ENCODE data around the gene POPDC2.

Gene POPDC2

DNA sequence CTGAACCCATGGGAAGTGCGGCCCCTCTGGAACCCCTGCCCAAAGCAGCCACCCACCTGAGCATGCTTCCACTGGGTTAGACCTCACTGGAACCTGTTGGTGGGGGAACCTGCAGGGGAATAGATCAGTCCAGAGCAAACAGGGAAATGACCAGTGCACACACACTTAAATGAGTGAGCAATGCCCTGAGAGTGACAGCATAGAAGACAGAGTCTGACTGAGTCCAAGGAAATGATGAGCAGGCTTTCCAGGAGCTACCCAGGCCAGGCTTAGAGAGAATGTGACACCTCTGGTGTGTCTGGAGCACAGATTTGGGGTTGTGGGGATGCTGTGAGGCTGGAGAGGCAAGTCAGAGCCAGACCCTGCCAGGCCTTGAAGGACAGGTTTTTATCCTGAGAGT is 34.2 kb downstream of the POPDC2 start:
- TF ChIP-seq GATA2 (IDR thresholded peaks at IDR 0.05; ENCODE audit: low read depth, low read length) (no peak), GATA3 (IDR thresholded peaks at IDR 0.05; ENCODE audit: low read depth, low read length) (no peak)

DNA sequence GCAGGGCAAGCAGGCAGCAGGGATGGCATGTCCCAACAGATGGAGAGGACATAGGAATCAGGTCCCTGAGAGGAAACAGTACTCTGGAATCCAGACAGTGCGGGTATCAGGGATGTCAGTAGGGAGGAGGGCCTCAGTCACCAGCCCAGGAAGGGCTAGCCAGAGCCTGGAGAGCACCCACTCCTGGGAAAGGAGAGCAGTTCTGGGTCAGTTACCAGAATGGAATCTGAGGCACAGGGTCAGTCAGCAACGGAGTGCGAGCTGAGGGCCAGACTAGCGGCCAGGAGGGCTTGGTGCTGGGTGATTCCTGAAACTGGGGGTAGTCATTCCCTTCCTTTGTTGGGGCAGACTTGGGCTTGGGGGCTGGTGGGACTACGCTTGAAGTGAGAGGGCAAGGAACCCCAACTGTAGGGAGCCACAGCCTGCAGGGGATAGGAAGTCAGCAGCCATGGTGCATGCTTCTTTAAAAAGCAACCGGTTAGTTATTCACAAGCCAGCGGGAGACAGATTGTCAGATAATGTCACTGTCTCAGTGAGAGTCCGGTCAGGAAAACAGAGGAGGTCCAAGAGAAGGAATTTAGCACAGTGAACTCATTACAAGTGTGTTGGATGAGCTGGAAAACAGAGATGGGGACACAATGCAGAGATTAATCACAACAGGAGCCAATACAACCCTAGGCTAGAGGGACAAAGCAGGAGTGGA is 34.8 kb downstream of the POPDC2 start:
- TF ChIP-seq GATA3 (IDR thresholded peaks at IDR 0.05; ENCODE audit: low read depth, low read length) (no peak), GATA2 (IDR thresholded peaks at IDR 0.05; ENCODE audit: low read depth, low read length) (no peak)

DNA sequence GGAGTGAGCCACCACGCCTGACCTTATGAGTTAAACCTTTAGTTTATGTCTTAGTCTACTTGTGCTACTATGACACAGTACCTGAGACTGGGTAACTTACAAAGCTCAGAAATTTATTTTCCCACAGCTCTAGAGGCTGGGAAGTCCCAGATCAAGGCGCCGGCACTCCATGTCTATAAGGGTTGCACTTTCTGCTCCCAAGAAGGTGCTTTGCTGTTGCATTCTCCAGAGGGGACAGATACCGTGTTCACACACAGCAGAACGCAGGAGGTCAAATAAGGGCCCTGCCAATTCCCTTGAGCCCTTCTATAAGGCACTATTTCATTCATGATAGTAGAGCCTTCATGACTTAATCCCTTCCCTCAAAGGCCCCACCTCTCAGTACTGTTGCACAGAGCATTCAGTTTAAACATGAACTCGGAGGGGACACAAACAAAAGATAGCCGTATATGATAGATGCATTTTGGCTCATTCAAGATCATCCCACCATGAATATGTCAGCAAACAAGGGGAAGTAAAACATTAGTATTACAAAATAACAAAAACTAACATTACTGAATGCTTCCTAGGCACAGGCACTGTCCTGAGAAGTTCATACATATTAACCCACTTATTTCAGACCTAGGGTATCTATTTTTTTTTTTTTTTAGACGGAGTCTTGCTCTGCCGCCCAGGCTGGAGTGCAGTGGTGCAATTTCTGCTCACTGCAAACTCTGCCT is 36.2 kb downstream of the POPDC2 start:
- TF ChIP-seq GATA2 (IDR thresholded peaks at IDR 0.05; ENCODE audit: low read depth, low read length) (no peak), GATA3 (IDR thresholded peaks at IDR 0.05; ENCODE audit: low read depth, low read length) (no peak)

DNA sequence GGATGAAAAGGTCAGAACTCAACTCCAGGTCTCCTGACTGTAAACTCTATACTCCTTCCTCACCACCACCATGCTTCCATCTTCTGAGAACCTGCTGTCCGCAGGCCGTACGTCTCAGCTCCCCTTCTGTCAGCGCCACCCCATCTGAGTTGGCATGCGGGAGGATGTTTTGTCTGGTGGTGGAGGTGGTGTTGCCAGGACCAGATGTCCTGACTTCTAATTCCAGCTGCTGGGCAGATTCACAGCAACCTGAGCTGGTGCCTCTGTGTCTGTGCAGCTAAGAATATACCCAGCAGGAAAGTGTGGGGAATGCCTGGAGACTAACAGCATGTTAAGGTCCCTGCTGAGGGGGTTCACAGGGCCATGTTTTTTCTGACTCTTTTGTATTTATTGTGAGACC is 39.5 kb downstream of the POPDC2 start:
- TF ChIP-seq GATA3 (IDR thresholded peaks at IDR 0.05; ENCODE audit: low read depth, low read length) (no peak), GATA2 (IDR thresholded peaks at IDR 0.05; ENCODE audit: low read depth, low read length) (no peak)

DNA sequence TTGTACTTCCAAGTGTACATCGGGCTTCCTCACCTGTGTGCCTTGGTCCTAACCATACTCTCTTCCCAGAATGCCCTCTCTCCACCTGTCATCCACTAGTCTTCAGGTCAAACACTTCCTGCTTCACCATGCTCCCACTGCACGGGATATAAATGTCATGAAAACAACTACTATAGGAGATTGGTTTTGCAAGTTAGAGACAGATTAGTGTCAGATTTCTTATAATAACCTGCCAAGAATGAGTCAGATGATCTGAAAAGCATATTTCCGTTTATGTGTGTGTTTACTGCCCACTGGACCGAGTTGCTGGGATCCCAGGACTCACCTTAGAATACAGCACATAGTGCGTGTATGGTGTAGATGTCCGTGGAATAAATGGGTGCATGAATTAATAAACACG is 41.3 kb downstream of the POPDC2 start:
- TF ChIP-seq GATA2 (IDR thresholded peaks at IDR 0.05; ENCODE audit: low read depth, low read length): no peak

DNA sequence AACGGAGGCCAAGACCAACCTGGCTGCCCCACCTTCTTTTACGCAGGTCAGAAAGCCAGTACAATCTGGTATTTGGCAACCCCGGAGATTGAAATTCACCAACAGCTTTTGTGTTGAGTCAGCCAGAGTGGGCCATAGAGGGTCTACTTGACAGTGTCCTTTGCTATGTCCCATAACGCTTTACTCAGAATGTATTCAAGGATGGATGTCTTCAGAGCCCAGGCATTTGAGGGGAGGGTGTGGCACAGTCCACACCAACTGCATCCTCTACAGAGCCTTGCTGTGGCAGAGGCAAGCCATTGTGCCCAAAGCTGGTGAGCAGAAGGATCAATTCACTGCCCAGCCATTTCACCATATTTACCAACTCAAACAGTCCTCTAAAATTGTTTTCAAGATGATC is 44.3 kb downstream of the POPDC2 start:
- no peak for TF ChIP-seq GATA3 (IDR thresholded peaks at IDR 0.05; ENCODE audit: low read depth, low read length)

DNA sequence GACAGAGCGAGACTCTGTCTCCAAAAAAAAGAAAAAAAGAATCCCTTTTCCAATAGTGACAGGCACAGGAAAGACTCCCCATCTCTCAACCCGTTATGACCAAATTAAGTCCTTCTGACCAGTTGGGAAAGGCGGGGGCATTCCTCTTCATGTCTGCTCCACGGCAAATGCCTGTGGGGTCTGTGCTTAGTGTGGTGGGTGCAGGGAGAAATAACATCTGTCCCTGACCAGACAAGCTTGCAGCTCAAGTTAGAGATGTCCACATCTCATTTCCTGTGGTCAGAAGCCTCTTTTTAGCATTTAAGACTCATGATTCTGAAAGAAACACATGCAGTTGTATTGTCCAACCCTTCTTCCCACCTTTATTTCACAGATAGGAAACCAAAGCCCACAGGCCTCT is 46.5 kb downstream of the POPDC2 start:
- TF ChIP-seq GATA2 (IDR thresholded peaks at IDR 0.05; ENCODE audit: low read depth, low read length): no peak
- no peak for TF ChIP-seq GATA3 (IDR thresholded peaks at IDR 0.05; ENCODE audit: low read depth, low read length)

DNA sequence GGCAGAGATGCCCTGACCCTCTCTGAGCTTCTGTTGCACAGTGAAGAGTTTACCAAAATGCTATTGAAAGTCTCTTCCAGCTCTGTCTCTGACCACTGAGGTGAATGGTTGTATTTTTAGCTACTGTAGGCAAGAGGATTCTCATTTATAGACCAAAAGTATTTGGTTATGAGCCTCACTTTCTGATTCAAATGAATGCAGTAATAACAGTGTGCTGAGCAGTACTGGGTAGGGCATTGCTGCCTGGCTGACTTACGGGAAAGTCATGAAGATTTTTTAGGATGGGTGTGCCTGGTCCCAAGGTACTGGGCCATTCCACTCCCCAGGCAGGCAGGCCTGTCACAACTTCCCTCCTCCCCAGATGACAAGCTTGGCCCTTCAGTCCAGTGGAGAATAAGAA is 47.2 kb downstream of the POPDC2 start:
- TF ChIP-seq GATA3 (IDR thresholded peaks at IDR 0.05; ENCODE audit: low read depth, low read length): no peak
- TF ChIP-seq GATA2 (IDR thresholded peaks at IDR 0.05; ENCODE audit: low read depth, low read length): no peak

DNA sequence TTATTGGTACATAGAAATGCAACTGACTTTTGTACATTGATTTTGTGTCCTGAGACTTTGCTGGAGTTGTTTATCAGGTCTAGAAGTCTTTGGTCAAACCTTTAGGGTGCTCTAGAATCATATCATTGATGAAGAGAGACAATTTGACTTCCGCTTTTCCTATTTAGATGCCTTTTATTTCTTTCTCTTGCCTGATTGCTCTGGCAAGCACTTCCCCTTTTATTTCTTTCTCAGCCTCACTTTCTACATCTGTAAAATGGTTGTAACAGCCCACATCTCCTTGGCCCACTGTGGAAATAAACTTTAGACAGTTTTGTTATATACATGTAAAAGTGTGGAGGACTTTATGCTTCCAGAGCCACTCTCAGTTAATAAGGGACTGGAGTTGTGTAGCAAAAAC is 48.7 kb downstream of the POPDC2 start:
- TF ChIP-seq GATA3 (IDR thresholded peaks at IDR 0.05; ENCODE audit: low read depth, low read length) (no peak), GATA2 (IDR thresholded peaks at IDR 0.05; ENCODE audit: low read depth, low read length) (no peak)

DNA sequence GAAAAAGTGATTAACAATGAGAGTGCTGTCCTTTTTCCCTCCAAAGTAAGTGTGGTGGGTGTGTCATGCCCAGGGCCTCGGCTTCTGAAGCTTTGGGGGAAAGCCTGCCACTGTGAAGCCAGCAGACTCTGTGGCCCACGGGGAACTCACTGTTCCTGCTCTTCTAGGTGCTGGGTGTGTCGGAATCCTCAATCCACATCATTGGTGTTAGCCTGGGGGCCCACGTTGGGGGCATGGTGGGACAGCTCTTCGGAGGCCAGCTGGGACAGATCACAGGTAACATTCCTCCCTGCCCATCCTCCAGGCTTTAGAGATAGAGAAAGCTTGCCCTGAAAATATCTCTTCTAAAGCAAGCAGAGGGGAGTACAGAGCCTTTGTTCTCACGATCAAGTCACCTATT is 51.1 kb downstream of the POPDC2 start:
- TF ChIP-seq GATA3 (IDR thresholded peaks at IDR 0.05; ENCODE audit: low read depth, low read length) (no peak), GATA2 (IDR thresholded peaks at IDR 0.05; ENCODE audit: low read depth, low read length) (no peak)

DNA sequence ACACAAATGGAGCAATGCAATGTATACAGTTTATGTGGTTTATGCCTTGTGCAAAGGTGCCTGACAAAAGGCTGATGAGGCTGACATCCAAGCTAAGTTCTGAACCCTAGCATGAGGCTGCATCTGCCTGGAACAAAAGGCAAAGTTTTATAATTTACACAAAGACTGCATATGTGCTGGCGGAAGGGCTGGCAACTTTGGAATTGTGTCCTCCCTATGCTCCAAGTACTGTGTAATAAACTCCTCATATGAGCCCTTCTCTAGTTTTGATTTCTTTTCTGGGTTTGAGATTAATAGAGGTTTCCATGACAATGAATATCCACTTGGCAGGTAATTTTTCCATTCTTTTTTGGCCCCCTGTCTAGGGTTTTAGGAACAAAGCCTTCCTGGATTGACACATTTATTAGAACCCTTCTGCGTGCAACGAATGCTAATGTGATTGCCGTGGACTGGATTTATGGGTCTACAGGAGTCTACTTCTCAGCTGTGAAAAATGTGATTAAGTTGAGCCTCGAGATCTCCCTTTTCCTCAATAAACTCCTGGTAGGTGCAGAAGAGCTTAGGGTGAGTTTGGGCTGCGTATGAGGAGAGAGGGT is 51.9 kb downstream of the POPDC2 start:
- TF ChIP-seq GATA2 (IDR thresholded peaks at IDR 0.05; ENCODE audit: low read depth, low read length) (no peak), GATA3 (IDR thresholded peaks at IDR 0.05; ENCODE audit: low read depth, low read length) (no peak)

DNA sequence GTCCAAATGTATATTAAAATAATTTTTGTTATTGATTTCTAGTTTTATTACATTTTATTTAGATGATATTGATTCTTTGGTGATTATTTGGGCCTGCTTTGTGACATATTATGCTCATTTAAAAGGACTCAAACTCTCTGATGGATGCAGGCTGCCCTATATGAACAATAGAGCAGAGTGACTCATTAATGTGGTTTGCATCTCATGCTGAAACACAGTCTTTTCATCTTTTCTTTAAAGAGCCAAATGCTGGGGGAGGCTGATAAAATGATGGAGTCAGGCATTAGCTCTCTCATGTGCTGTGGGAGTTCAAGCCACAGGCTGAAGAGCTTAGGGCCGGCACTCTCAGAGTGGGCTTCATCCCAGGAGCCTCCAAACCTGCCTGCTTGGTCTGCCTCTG is 55.5 kb downstream of the POPDC2 start:
- TF ChIP-seq GATA3 (IDR thresholded peaks at IDR 0.05; ENCODE audit: low read depth, low read length) (no peak), GATA2 (IDR thresholded peaks at IDR 0.05; ENCODE audit: low read depth, low read length) (no peak)

DNA sequence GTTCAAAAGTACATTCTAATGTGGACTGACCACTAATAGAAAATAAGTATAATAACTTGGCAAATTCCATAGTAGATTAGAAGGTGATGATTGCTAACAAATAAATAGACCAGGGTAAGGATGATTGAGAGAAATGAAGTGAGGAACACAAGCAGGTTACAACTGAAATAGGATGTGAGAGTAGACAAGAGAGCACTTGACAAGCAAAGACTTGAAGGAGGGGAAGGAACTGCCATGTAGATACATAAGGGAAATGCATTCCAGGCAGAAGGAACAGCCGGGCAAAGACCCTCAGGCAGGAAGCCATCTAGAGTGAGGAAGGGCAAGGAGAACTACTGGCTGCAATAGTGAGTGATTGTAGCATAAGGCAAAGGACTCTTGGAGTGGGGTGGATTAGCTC is 57.7 kb downstream of the POPDC2 start:
- TF ChIP-seq GATA2 (IDR thresholded peaks at IDR 0.05; ENCODE audit: low read depth, low read length): no peak
- no peak for TF ChIP-seq GATA3 (IDR thresholded peaks at IDR 0.05; ENCODE audit: low read depth, low read length)

DNA sequence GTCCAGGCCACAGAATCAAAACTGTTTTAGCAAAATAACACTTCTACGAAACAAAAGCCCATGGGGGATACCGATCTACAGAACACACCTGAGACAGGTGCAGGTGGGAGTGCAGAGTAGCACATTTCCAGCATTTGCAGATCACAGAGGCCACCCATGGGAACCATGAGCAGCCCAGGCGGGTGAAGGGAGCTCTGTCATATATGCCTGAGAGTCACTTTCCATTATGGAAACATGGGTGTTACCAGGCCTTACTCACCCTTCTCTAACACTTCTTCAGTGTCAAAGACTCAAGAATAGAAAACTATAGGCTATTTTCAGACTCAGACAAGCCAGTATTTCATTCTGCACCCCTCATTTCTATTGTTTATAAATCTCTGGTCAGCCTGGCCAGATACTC is 59.2 kb downstream of the POPDC2 start:
- no peak for TF ChIP-seq GATA3 (IDR thresholded peaks at IDR 0.05; ENCODE audit: low read depth, low read length)
- TF ChIP-seq GATA2 (IDR thresholded peaks at IDR 0.05; ENCODE audit: low read depth, low read length): no peak

DNA sequence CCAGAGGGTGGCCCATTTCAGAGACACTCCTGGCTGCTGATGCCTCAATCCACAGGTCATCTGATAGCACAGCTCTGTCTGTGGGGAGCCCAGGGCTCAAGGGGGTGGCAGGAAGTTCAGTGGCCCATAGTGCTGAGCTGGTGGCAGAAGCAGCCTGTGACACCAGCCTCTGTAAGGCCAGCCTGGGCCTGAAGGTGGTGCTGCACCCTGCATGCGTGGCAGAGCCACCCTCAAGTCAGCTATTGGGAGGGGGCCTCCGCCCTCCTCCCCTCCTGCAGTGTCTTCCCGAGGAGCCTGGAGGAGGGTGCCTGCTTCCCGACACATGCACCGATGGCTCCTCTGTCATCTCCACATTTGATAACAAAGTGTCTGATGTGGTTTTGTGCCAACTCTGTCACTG is 59.7 kb downstream of the POPDC2 start:
- TF ChIP-seq GATA3 (IDR thresholded peaks at IDR 0.05; ENCODE audit: low read depth, low read length) (no peak), GATA2 (IDR thresholded peaks at IDR 0.05; ENCODE audit: low read depth, low read length) (no peak)
